T1000 (cell line): ENCODE results near the gene ANGEL2.
"Not testable (repeated sequence)": the region's sequence is repeated elsewhere in the genome, so short reads cannot be mapped to it uniquely, and the experiment has no call there.

Experiments
- DNase-seq: peaks from one replicate; lab custom pipeline; 2025; ENCODE audit warnings: mixed read lengths; lab: John Stamatoyannopoulos, UW

ANGEL2 gene

GRCh38 chr1:213015099-213016050 is at the start of gene ANGEL2:
ANGEL2 (minus strand) TSS chr1:213015867; CDS start chr1:213015671, 196 bp downstream.
- DNase-seq, result peak; percentile 94

- DNase-seq, result no peak
Observed at GRCh38 chr1:213061263-213061662, 45.6 kb upstream of the ANGEL2 start.

GRCh38 chr1:213060836-213061235 is 45.2 kb upstream of the ANGEL2 start:
- no peak for DNase-seq

GRCh38 chr1:213057264-213058059 is 41.8 kb upstream of the ANGEL2 start:
- DNase-seq, result no peak

GRCh38 chr1:213055767-213056166 is 40.1 kb upstream of the ANGEL2 start:
- DNase-seq, result no peak

GRCh38 chr1:213054733-213055591 is 39.3 kb upstream of the ANGEL2 start:
- DNase-seq, result no peak

GRCh38 chr1:213054142-213054541 is 38.5 kb upstream of the ANGEL2 start:
- DNase-seq, result no peak

GRCh38 chr1:213053455-213053854 is 37.8 kb upstream of the ANGEL2 start:
- no peak for DNase-seq

GRCh38 chr1:213051881-213052202 is 36.2 kb upstream of the ANGEL2 start:
- no peak for DNase-seq

- DNase-seq, result peak; percentile 62
Observed at GRCh38 chr1:213051127-213051880, 35.6 kb upstream of the ANGEL2 start, which contains the start of gene RPS6KC1. RPS6KC1 (plus strand) TSS chr1:213051241; CDS start chr1:213051405, 164 bp downstream.

- DNase-seq, result no peak
Observed at GRCh38 chr1:213050745-213051126, 35.1 kb upstream of the ANGEL2 start.

GRCh38 chr1:213049232-213049631 is 33.6 kb upstream of the ANGEL2 start:
- DNase-seq, result no peak

GRCh38 chr1:213045321-213046226 is 29.9 kb upstream of the ANGEL2 start:
- not testable (repeated sequence) for DNase-seq

GRCh38 chr1:213041443-213041842 is 25.8 kb upstream of the ANGEL2 start:
- no peak for DNase-seq

- DNase-seq, result no peak
Observed at GRCh38 chr1:213035573-213035972, 19.9 kb upstream of the ANGEL2 start.

- no peak for DNase-seq
Observed at GRCh38 chr1:213034713-213035112, 19.0 kb upstream of the ANGEL2 start.

- no peak for DNase-seq
Observed at GRCh38 chr1:213032651-213033050, 17.0 kb upstream of the ANGEL2 start.

GRCh38 chr1:213027024-213027423 is 11.4 kb upstream of the ANGEL2 start:
- DNase-seq, result not testable (repeated sequence)

- DNase-seq, result no peak
Observed at GRCh38 chr1:213020016-213020415, 4.3 kb upstream of the ANGEL2 start.

- no peak for DNase-seq
Observed at GRCh38 chr1:213019450-213019849, 3.8 kb upstream of the ANGEL2 start.
